SH-SY5Y (cell line): ENCODE results near the gene BCO2.

Experiments
- GATA2 ChIP-seq: IDR thresholded peaks from 2 replicates; pipeline ENCODE4 v1.6.1; 2011; ENCODE audit warnings: mild to moderate bottlenecking, low read depth, low read length
- GATA3 ChIP-seq: IDR thresholded peaks from 2 replicates; pipeline ENCODE4 v1.6.1; 2011; ENCODE audit warnings: low read depth, mild to moderate bottlenecking, low read length, moderate library complexity

BCO2 gene

GRCh38 chr11:112161012-112161411 lies 14.3 kb upstream of the BCO2 start:
- no peak for TF ChIP-seq GATA3

DNA sequence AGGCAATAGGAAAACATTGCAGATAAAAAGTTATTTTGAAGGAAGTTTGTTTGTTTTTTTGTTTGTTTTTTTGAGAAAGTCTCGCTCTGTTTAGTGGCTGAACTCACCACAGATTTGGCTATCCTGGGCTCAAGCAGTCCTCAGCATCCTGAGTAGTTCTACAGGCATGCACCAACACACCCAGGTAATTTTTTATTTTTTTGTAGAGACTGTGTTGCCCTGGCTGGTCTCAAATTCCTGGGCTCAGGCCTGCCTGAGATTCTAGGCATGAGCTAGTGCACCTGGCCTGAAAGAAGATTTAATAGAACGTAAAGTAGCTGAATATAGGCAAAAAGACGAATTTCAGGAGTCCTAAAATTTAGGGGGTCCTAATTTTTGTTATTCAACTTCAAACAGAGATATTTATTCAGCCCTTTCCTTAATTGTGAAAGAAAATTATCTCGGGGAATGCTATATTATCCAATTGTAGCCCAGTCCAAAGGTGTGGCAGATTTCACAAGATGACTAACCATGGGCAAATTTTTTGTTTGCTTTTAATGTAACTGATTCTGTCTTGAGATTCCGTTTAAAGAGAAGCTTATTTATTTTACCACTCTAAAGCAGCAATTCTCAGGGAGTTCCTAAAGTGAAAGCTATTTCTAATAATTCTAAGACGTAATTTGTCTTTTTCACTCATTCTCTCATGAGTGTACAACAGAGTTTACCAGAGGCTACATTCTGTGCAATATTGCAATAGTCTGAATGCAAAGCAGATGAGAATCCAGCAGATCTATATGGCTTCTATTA lies 12.4 kb upstream of the BCO2 start:
- TF ChIP-seq GATA2 (no peak), GATA3 (no peak)

DNA sequence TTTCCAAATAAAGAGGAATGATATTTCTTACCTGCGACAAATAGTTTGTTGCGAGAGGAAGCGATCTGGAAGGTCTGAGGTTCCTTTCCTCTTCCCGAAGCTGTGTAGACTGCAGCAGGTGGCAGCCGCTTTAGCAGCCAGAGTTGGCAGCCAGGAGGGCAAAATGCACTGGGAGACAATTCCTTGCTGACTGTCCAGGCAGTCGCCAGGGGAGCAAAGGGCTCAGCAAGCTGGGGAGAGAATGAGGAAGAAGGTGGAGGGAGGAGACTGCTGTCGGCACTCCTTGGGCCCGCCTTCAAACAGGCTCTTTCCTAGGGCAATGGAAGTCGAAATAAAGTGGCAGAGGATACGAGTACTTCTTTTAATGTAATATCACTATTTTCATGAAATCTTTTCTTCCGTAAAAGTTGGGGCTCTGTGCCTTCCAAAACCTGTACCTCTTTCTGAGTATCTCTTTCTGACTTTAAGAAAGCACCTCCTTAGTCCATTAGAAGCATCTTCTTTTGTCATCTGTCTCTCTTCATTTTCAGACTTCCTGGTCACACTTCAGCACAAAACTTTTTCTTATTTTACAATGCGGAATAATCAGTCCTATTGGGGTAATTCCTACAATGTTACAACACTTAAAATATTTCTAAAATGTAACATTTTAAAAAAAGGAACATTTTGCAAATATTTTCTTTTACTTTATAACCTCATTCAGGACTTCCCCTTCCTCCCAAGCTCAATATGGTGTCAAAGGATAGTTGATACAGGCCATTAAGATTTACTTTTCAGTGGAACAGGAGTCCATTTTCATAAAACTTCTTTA lies 11.2 kb upstream of the BCO2 start, which contains the start of gene IL18:
TSS of gene IL18 (minus strand) at position 220 of the 811 bp plus-strand sequence. CDS start 9,041 bp downstream, outside the sequence.
- TF ChIP-seq GATA2 (no peak), GATA3 (no peak)

DNA sequence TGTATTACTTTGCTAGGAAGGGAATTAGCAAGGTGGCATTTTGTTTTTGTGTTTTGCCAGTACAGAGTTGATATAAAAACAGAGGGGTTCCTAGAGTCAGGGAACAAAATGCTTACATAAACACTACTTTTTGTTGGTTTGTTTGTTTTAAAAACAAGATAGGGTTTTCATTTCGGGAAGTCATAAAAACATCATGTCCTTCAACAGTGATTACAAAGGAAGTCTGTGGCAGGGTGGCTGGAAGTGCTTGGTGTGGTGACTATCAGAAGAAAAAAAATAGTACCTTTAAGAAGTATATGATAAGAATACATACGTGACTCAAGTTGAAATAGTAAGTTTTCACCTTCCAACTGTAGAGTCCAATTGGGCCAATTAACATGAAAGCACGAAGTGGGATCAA lies 10.3 kb upstream of the BCO2 start:
- TF ChIP-seq GATA3 (no peak), GATA2 (no peak)

DNA sequence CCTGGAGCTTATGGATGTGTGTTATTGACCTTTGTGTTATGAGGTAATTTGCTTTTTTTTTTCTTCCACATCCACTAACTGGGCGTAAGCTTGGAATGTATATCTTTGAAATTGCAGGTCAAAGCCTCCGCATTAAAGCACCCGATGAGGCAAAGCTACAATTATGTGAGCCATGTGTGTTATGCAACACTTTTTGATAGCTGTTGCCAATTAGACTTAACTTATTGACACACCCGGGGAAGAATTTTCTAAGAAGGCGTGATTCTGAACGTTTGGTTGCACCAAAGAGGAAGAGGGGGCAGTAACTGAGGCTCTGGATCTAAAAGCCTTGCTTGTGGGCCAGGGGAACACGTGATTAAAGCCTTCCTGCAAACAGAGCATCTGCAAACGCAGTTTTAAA lies 8.8 kb upstream of the BCO2 start:
- no peak for TF ChIP-seq GATA2

DNA sequence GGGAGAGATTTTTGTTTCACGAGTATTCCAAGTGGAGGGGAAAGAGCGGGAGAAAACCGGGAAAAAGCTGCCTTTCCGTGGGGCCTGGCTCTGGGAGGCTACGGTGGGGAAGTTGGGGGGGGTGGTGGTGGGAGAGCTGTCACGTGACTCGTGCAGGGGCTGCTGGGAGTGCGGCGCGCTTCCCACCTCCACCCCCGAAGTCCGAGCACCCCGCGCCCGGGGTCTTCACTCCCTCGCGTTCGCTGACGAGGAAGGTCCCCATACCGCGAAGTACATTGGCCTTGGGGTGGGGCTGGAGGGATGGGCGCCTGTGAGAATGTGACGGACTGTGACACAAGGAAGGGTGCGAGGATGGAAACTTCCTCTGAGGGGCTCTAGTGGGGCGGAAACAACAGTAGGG lies 8.2 kb upstream of the BCO2 start, which contains the start of gene TEX12:
TSS of gene TEX12 (plus strand) at position 228 of the 400 bp plus-strand sequence. CDS start 1,897 bp downstream, outside the sequence.
- no peak for TF ChIP-seq GATA2
- TF ChIP-seq GATA3, result no peak

- TF ChIP-seq GATA3 (no peak), GATA2 (no peak)
These were observed 2.8 kb upstream of the BCO2 start for GRCh38 chr11:112172362-112172994.

DNA sequence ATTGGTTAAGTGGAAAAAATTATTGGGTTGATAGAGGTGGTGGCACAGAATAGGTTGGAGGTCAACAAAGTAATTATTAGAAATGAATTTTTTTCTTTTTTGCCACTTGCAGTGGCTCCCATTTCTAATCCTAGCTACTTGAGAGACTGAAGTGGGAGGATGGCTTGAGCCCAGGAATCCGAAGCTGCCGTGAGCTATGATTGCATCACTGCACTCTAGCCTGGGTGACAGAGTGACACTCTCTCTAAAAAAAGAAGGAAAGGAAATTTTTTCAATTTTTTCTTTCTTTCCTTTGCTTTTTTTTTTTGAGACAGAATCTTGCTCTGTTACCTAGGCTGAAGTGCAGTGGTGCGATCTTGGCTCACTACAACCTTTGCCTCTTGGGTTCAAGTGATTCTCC lies 2.2 kb upstream of the BCO2 start:
- TF ChIP-seq GATA3 (no peak), GATA2 (no peak)

DNA sequence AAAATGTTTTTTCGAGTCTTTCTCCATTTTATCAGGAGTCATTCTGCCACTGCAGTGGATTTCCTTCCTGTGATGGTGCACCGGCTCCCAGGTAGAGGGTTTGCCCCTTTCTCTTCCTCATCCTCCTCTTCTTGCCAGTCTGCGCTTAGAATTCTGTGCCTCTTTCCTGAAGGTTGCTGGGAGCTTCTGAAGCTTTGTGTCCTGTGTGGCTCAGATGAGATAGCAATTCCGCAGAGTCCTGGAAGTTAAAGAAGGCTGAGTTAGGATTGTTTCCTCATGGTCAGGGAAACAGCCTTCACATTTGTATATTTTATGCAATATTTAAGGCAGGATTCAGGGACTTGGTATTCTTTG lies 264 bp downstream of the BCO2 start:
- TF ChIP-seq GATA3 (no peak), GATA2 (no peak)

DNA sequence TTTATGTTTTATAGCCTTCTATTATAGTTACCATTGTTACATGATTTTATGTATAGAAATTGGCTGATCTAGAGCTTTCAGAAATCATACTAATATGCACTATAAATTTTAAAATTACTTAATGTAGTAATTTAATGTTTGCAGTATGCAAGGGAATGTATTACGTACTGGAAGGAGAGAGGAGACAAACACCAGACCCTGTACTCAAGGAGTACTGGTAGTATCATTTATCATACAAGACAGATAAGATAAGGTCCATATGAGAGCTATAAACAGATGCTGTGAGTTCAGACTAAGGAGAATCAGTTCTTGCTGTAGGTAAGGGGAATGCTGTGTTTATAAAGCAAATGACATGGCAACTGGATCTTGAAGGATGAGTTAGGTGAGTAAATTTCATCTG lies 765 bp downstream of the BCO2 start:
- TF ChIP-seq GATA3, result no peak
- no peak for TF ChIP-seq GATA2

DNA sequence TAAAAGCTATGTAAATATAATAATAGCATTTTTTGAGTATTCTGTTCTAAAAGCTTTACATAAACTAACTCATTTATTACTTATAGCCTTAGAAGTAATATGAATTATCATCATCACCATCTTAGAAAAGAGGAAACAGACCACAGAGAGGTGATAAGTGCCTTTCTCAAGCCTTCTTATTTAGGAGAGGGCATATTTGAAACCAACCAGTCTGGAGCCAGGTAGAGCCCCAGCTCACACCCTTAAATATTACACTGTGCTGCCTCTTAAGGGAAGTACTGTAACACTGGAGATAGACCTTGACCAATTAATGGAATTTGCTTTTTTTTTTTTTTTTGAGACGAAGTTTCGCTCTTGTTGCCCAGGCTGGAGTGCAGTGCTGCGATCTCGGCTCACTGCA lies 2.3 kb downstream of the BCO2 start:
- TF ChIP-seq GATA2, result no peak
- TF ChIP-seq GATA3, result no peak

- no peak for TF ChIP-seq GATA2
- no peak for TF ChIP-seq GATA3
These were observed 3.1 kb downstream of the BCO2 start for GRCh38 chr11:112178428-112178827.

DNA sequence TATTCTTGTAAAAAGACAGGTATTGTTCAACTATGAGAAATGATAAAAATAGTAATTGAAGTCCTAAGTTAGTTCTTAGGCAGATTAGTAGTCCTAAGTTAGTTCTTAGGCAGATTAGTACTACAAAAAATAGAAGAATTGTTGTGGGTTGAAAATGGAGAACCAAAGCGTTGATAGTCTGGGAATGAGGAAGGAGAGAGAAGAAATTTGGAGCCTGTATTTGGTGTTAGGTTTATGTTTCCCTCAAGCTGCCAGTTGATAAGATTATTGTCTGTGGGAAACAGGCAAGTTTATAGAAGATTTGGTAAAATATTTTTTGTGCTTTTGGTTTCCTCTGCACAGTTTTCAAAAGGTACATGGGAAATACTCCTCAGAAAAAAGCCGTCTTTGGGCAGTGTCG lies 3.6 kb downstream of the BCO2 start:
- no peak for TF ChIP-seq GATA2
- TF ChIP-seq GATA3, result no peak

DNA sequence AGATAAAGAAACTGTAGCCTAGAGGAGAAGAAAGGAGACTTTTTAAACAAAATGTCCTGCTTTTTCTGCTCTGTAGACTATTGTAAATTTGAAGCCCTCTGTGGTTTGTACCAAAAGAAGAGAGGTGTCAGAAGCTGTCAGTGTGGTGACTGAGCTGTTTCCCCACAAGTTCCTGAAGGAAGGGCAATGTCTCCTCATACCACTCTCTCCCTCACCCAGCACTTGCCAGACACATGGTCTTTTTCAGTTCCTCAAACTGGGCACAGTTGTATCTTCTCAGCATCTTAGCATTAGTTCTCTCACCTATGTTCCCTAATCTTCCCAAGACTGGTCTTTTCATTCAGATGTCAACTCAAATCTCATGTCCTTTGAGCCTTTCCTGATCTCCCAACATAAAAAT lies 4.3 kb downstream of the BCO2 start:
- TF ChIP-seq GATA2, result no peak
- no peak for TF ChIP-seq GATA3
